HG03460 (cell line): ENCODE data around the gene NKX2-2.

Source experiments
- ATAC-seq: cut with Tn5 transposase; IDR thresholded peaks from one replicate; pipeline ENCODE4 v1.9.1; 2021; ENCODE audit not compliant: unreplicated experiment

Gene NKX2-2

DNA sequence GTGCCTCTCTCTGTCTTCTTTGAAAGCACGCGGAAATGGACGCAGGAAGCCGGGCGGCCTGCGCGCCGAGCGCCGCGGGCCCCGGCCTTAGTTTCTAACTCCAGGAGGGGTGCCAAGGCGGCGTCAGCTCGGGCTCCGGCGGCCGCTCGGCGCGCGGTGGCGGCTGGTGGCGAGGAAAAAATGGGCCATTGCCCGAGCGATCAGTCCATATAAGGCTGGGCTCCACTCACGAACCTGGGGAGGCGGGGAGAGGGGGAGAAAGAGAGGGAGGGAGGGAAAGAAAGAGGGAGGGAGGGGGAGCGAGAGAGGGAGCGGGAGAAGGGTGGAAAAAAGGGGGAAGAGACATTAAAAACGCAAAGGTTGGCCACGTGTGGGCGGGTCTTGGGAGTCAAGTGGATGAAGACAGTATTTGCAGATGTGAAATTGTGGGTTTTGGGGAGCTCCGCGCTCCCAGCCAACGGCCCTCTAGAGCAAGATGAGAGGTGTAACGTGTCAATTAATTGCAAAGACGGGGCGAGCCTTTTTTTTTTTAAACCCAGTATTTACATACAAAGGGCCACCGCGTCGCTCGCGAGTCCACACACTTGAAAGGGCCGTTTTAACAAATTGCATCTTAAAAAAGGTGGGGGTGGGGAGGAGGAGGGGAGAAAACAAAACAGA, at the start of gene NKX2-2:
Gene NKX2-2 (minus strand): TSS at position 184 of the 660 bp plus-strand sequence. CDS start 395 bp downstream, outside the sequence.
- ATAC-seq = no peak

DNA sequence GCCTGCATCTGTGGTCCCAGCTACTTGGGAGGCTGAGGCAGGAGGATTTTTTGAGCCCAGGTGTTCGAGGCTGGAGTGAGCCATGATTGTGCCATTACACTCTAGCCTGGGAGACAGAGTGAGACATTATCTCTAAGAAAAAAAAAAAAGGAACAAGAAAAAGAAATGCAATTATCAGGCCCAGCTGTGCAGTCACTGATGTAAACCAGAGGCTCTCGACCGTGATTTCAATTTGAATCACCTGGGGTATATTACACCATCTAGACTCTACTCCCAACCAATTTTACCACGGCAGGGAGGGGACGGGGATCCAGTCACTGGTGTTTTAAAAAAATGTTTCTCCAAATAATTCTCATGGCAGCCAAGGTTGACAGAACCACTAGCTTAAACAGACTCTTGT, 48.8 kb upstream of the NKX2-2 start:
- ATAC-seq = no peak

DNA sequence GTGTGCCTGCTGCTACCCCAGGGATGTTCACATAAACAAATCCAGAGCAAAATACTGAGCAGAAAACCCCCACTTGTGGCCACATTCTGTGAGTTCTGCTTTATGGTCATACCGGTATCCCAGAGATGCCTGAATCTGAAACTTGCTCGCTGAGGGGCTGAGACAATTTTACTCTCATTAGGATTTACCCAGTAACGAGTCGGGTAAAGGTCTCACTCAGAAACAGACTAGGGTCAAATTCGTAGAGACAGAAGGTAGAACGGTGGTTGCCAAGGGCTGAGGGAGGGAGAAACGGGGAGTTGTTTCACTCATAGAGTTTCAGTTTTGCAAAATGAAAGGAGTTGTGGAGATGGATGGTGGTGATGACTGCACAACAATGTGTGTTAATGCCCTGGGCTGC, 45.4 kb upstream of the NKX2-2 start:
- no peak for ATAC-seq

DNA sequence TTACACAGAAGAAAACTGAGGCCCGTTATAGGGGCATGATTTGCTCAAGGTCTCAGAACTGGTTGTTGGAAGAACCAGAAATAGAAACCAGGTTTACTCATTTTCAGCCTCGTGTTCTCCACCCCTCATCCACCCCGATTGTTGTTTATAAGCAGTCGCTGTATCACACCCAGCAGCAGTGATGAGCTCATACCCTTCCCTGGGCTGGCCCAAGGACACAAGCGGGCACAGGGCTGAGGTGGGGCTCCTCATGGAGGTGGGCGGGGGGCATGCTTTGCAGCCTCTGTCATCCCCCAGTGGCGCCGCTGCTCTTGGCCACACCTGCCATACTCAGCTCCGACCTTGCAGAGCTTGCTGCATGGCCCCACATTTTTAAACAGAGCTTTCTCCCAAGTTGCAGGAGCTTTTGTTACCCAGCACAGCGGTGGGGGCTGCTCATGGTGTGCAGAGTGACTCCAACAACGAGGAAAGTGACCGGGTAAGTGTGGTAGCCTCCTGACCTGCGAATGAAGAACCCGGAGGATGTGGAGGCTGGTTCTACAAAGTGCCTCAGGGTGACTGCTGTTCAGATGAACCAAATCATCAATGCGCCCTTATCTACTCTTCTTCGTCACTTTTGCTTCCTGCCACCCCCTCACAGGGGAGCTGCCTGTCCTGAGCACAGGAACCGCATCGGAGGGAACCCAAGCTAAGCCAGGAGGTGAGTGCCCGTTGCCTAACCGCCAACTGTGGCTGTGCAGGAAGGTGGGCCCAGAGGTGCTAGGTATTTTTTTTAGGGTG, 43.6 kb upstream of the NKX2-2 start:
- no peak for ATAC-seq

DNA sequence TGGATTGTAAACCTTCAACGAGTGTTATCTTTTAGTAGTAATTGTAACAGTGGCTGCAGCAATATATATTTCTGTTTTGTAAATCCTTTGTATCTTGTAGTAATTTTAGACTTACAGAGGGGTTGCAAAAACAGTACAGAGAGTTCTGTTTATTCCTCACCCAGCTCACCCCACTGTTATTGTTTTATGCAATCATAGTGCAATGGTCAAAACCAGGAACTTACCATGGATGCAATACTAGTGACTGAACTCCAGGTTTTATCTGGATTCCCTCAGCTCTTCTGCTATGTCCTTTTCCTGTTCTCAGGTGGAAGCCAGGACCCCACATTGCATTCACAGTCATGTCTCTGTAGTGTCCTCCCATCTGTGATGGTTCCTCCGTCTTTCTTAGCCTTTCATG, 42.5 kb upstream of the NKX2-2 start:
- no peak for ATAC-seq

DNA sequence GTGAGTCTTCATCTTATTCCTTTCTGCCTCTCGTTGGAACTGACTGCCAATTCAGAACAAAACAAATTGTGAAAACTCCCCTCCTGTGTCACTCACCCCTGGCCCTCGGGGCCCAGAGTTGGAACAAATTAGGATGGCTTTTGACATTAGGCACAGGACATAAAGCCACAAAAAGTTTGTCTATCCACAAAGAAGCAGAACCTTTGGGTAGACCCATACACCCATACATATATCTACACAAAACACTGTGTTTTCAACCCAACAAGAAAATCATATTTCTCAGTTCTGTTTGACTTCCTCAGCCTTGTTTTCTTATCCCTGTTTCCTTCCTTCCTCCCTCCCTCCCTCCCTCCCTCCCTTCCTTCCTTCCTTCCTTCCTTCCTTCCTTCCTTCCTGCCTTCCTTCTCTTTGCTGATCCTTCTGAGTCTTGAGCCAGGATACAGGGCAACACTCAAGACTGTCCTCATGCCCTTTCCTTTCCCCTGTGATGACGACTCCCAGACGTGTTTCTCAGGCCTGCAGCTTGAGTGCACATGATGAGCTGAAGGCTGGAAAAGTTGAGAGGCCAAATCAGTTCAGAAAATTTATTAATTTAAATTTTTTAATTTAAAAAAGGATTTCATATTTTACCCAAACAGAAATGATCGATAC, 41.7 kb upstream of the NKX2-2 start:
- no peak for ATAC-seq

DNA sequence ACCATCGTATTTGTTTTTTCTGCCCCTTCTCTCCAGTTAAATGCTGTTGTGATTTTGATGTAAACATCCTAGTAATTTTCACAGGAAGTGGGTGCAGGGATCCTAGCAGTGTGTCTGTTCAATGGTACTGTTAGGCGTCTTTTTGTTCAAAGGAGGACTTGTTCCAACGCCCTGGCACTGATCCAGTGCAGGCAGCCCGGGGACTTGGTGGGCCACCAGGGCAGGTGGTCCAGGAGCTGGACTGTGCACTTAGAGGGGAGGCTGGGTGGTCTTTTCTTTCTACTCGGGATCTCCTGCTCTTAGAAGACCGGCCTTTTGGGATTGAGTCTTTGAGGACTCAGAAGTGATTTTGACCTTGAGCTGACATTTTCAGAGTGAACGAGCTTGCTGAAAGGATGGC, 41.1 kb upstream of the NKX2-2 start:
- no peak for ATAC-seq

DNA sequence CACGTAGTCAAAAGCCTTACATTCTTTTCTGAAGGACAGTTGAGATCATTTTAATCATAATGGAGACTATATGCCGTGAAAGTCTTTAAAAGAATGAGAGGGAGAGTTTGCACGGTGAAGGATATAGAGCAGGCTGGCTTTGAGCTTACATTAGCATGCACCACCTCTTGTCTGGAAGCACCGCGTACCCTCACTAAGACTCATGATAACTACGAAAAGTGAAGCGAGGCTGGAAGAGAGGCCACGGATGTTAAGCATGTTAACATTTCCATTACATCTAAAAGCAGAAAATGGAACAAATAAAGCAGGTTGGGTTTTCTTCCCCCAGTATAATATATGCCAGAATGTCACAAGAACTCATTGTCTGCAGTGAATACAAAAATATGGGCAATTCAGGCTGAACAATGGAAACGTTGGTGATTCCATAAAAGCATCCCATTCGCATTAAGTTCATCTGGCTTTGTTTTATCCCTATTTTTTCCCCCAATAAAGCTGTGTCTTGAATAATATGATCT, 40.6 kb upstream of the NKX2-2 start:
- ATAC-seq = no peak

DNA sequence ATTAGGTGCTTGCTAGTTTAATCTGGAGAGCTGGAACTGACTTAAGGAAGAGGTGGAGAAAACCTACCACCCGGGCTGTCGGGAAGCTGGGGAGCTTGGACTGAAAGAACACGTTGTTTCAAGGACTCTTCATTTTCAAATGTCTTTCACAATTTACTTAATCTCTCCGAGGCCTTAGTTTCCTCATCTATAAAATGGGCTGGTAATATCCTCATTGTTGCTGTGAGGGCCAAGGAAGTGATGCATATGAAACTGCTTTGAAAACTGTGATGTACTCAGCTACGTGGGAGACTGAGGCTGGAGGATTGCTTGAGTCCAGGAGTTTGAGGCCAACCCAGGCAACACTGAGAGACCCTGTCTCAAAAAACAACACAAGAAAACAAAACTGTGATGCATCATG, 36.7 kb upstream of the NKX2-2 start:
- no peak for ATAC-seq

DNA sequence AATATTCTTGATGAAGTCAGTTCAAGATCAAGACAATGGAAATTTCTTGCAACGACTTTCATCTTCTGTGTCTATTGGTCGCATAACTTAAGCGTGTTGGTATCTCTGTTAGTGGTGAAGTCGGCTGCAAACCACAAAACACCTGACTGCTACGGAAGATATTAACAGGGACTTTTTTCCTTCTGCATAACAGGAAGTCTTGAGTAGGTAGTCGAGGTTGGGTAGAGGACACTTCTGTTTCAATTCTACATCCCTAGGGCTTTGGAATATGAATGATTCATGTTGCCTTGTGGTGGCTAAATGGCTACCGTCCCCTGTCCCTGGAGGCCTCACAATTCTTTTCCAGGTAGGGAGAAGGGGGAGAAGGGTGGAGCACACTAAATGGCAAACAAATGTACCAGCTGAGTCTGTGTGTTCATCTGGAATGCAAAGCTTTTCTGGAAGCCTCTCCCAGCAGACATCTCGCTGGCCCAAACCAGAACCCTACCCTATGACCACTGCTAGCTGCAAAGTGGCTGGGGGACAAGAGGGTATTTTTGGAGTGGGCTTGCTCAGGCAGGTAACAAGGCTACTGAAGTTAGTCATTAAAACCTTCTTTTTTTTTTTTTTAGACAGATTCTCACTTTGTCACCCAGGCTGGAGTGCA, 34.6 kb upstream of the NKX2-2 start:
- ATAC-seq = no peak

DNA sequence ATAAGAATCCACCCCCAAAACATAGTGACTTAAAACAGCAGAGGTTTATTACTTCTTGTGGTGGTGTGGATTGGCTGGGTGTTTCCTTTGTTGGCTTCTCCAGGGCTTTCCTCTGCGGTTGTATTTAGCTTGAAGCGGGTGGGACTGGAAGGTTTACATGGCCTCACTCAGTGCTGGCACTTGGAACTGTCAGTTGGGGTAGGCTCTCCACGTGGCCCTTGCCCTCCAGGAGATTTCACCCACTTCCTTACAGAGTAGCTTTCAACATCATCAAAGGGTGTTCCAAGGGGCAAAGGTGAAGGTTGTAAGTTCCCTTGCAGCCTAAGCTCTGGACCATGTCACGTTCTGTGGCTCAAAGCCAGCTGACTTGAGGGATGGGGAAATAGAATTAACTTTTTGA, 32.5 kb upstream of the NKX2-2 start:
- no peak for ATAC-seq

DNA sequence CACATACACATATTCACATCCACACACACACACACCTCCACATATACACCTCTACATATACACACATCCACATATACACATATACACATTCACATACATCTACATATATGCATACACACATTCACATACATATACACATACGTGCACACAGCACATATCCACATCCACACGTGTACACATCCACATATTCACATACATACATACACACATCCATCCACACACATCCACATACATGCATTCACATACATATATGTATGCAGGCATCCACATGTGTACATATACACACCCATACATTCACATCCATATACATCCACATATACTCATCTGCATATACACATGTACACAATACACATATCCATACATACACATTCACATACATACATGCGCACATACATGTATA, 25.6 kb upstream of the NKX2-2 start:
- no peak for ATAC-seq

DNA sequence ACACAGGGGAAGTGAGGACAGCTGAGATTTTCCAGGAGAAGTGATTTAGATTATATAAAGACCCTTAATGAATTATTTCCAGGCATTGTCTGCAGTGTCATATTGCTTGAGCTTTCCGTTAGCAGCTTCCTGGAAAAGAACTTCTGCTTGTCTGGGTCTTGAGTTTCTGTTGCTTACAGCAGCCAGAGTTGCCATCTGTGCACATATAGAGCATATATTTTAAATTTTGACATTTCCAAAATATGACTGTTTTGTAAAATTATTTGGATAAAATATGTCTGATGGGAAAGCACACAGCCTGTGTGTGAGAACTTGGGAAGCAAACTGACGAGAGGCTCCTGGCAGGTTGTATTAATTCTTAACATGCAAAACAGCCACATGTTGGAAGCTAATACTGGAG, 21.0 kb upstream of the NKX2-2 start:
- ATAC-seq = no peak

DNA sequence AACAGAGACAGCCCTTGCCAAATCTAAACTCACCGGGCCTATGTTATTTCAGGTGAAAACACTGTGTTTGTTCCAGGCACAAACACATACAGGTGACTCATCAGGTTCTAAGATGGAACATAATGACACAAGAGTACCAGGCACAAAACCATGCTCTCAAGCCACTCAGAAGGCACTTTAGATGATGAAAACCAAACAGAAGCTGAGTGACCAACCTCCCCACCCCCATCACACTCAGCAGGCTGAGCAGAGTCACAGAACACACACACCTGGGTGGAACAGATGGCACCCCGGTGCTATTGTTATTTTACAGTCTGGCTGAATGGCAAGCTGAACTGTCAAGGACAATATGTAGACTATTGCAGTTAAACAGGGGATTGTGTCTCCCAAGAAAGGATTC, 20.6 kb upstream of the NKX2-2 start:
- no peak for ATAC-seq

DNA sequence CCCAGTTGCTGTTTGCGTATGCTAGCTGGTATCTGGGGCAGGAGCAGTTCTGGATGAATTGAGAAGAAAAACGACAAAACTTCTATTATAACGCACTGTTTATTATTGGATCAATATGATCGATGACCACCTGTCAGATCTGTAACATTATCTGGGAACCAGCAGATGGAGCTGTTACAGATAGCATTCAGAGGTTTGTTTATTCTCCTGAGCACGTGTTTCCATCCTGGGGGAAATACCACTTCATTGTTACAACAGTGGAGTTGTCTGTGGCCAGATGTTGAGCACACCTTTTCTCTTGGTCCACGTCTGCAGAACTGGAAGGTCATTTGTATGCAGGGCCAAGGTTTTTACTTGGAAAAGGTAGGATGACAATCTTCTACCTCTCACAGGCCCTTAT, 16.0 kb upstream of the NKX2-2 start:
- ATAC-seq = no peak

DNA sequence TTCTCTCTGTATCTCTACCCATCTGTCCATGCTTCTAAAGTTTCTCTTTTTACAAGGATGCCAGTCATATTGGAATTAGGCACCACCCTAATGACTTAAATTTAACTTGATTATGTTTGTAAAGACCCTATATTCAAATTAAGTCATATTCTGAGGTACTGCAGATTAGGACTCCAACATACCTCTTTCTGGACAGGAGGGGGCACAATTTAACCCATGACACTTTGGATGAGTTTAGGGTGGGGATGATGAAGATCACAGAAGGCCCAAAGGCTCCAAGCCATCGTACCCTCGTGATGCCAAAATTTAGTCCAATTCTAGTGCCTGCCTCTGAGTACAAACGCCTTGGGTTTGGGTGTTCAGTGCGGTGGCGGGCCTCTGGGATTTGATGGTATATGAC, 15.0 kb upstream of the NKX2-2 start:
- ATAC-seq = no peak

DNA sequence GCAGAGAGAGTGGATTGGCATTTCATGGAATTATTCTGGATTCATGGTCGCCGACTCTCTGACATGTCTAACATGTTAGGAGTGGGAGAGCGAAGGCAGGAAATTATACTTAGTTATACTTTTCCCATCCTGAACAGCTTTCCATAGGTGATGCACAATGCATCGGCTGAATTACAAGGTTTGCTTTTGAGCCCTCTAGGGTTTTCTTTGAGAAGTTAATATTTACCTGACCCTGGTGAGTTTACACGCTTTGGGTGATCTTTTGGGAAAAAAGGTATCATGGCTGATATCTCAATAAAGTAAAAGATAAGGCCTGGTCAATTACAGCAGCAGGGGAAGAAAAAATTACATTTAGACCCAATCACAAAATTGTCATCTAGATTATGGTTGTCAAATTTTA, 14.0 kb upstream of the NKX2-2 start:
- no peak for ATAC-seq

DNA sequence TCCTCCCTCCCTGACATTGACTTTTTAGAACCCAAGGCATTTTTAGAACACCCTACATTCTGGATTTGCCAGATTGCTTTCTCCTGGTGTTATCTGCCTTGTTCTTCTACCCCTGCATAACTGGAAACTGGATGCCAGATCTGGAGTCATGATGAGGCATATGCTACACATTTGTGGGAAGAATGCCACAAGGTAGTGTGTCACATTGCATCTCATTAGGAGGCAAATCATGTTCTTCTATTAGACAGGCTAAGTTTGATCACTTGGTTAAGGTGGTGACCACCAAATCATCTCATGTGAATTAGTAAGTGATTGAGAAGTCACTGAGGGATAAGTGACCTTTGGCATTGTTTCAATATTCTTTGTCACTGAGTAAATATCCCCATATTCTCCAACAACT, 12.9 kb upstream of the NKX2-2 start:
- ATAC-seq = no peak

DNA sequence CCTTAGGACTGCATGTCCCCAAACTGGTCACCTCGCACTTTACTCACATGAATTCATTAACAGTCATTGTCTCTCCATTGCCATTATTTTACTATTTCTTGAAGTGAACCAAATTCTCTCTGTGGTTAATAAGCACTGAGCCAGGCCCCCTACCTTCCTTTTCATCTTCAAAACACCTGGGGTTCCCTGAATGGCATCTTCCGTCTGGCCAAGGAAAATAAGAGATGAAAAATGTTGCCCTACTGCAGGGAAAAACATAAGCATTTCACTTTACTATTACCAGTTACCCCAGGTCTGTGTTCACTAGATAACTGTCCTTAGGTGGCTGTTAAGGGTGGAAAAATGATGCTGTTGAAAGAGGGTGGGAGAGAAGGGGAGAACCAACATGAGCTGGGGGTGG, 10.0 kb upstream of the NKX2-2 start:
- ATAC-seq = no peak

DNA sequence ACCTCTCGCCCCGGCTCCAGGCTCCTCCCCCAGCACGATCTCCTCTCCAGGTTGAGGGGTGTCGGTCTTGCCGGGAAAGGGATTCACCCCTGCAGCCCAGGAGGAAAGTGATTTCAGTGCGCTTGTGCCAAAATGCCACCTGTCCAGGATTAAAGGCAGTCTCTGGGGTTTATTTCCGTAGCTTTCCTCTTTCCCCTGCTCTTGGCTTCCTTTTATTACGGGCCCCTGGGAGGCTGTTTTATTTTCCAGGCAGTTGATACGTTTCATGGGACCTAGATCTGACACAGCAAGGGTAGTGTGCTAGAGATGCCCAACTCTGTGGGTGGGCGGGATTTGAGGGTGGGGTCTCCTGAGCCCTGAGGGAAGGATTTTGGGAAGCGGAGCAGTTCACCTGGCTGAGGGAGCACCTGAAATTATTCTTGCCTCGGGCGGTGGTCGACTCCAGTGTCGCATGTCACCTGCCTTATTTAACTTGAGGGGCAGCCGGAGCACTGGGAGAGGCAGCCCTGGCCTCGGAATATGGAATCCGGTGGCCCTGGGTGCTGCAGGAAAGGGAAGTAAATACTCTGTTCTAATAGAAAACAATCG, 9.5 kb upstream of the NKX2-2 start:
- ATAC-seq = no peak
